C4-2B (cell line): ENCODE results near the gene DHX34.

ENCODE experiments used
- CTCF ChIP-seq: fragments of 450-650 bp; conservative IDR thresholded peaks from 2 replicates; pipeline ENCODE4 v1.5.1; 2017; ENCODE audit warnings: mild to moderate bottlenecking
- ZFX ChIP-seq: fragments of 450-650 bp; IDR thresholded peaks from 2 replicates; pipeline ENCODE4 v1.6.1; 2017

GRCh38 chr19:47331490-47331889, 17.6 kb upstream of the DHX34 start:
- TF ChIP-seq CTCF: no peak
- TF ChIP-seq ZFX: no peak
